ENCODE results near the gene F7. TPM values are rescaled to one million over a fixed set of nuclear protein-coding genes. Genes with fewer than 3 reads are reported as not detected.
"Not testable (repeated sequence)": the region's sequence is repeated elsewhere in the genome, so short reads cannot be mapped to it uniquely, and the experiment has no call there.

The F7 gene
- total and polyA plus RNA-seq, 3 donors from 2014 or later: 2.2 to 4.9 (median 2.4) TPM

- intact Hi-C loops (cut with DNase I; ENCODE audit: low total_unique reads): no loop called here
- Histone ChIP-seq H3K4me1 (no peaks in the 10 kb centered on the region), H3K36me3 (ENCODE audit: low read depth, missing control alignments) (no peaks in the 10 kb centered on the region), H3K27ac (no peak overlapping the region), H3K4me3 (no peak overlapping the region), H3K27me3 (no peaks in the 10 kb centered on the region), H3K9me3 (no peaks in the 10 kb centered on the region)
- WGBS, 2 donors: 88 to 89% methylated on average over 30 of the region's 30 CpGs
- DNase-seq: no peak
- TF ChIP-seq POLR2A (IDR thresholded peaks at IDR 0.05): no peak
- no peak for TF ChIP-seq CTCF (IDR thresholded peaks at IDR 0.05)
These were observed 7.3 kb upstream of the F7 start for GRCh38 chr13:113098162-113098732.

- Histone ChIP-seq H3K27me3 (no peaks in the 10 kb centered on the region), H3K9me3 (no peaks in the 10 kb centered on the region), H3K27ac (no peak overlapping the region), H3K4me3 (no peak overlapping the region), H3K36me3 (ENCODE audit: low read depth, missing control alignments) (no peaks in the 10 kb centered on the region), H3K4me1 (no peaks in the 10 kb centered on the region)
- intact Hi-C loops (cut with DNase I; ENCODE audit: low total_unique reads): no loop called here
- no peak for DNase-seq
- 90 to 92% methylated on average over 11 of the region's 11 CpGs for WGBS, 2 donors
- TF ChIP-seq POLR2A (IDR thresholded peaks at IDR 0.05) (no peak), CTCF (IDR thresholded peaks at IDR 0.05) (no peak)
These were observed 6.4 kb upstream of the F7 start for GRCh38 chr13:113099142-113099541.

- 75 to 85% methylated on average over 8 to 10 of the region's 10 CpGs for WGBS, 2 donors
- intact Hi-C loops (cut with DNase I; ENCODE audit: low total_unique reads): not testable (repeated sequence)
These were observed 3.3 kb upstream of the F7 start for GRCh38 chr13:113102302-113102701.

GRCh38 chr13:113102727-113103126 lies 2.9 kb upstream of the F7 start:
- Histone ChIP-seq H3K4me1 (no peaks in the 10 kb centered on the region), H3K27ac (no peak overlapping the region), H3K36me3 (ENCODE audit: low read depth, missing control alignments) (no peaks in the 10 kb centered on the region), H3K4me3 (no peak overlapping the region), H3K27me3 (no peaks in the 10 kb centered on the region), H3K9me3 (no peaks in the 10 kb centered on the region)
- TF ChIP-seq CTCF (IDR thresholded peaks at IDR 0.05) (no peak), POLR2A (IDR thresholded peaks at IDR 0.05) (no peak)
- 91 to 98% methylated on average over 12 of the region's 12 CpGs for WGBS, 2 donors
- intact Hi-C loops (cut with DNase I; ENCODE audit: low total_unique reads): no loop called here
- no peak for DNase-seq

More at GRCh38 chr13:113102302-113102701, 3.3 kb upstream of the F7 start:
- H3K4me3 ChIP-seq; H3K36me3 ChIP-seq (ENCODE audit: low read depth, missing control alignments); H3K27me3 ChIP-seq; H3K27ac ChIP-seq; H3K9me3 ChIP-seq; H3K4me1 ChIP-seq; DNase-seq: not testable (repeated sequence)

- WGBS, 2 donors: 81% methylated on average over 8 of the region's 9 CpGs; no CpG with 5 or more reads in 1 of the 2 donors
- DNase-seq: no peak
- no peaks in the 10 kb centered on the region for H3K27me3 ChIP-seq
- no peak for TF ChIP-seq CTCF (IDR thresholded peaks at IDR 0.05)
- no peak for TF ChIP-seq POLR2A (IDR thresholded peaks at IDR 0.05)
- H3K36me3 ChIP-seq (ENCODE audit: low read depth, missing control alignments): no peaks in the 10 kb centered on the region
- no peaks in the 10 kb centered on the region for H3K4me1 ChIP-seq
- no peaks in the 10 kb centered on the region for H3K9me3 ChIP-seq
- intact Hi-C loops (cut with DNase I; ENCODE audit: low total_unique reads): no loop called here
- no peak overlapping the region for H3K4me3 ChIP-seq
- H3K27ac ChIP-seq: no peak overlapping the region
These were observed 1.9 kb upstream of the F7 start for GRCh38 chr13:113103646-113104045.
